Astrocyte (in vitro differentiated cells and primary cell): ENCODE measurements around the gene NTRK3. TPM values are rescaled to one million over a fixed set of nuclear protein-coding genes. Genes with fewer than 3 reads are reported as not detected.

ENCODE experiments used
- DNase-seq: peaks from one replicate; pipeline ENCODE4 v3.0.0-alpha.2; 2010; ENCODE audit warnings: low read depth
- FAIRE-seq: peaks from 2 replicates; lab custom pipeline; 2011; peaks lifted over from hg19 to GRCh38; lab: Jason Lieb, UNC
- H2AFZ ChIP-seq: 2 replicates; pipeline ENCODE4 v1.6.0; 2012; ENCODE audit warnings: low read depth, low read length, inconsistent platforms
- H3K27ac ChIP-seq: 2 replicates; pipeline ENCODE4 v1.5.1; 2011; ENCODE audit warnings: low read depth, low read length, inconsistent platforms
- H3K27me3 ChIP-seq: 2 replicates; pipeline ENCODE4 v1.6.0; 2011; ENCODE audit warnings: low read length, inconsistent platforms; ENCODE audit not compliant: insufficient read depth
- H3K36me3 ChIP-seq: 2 replicates; pipeline ENCODE4 v1.5.1; 2011; ENCODE audit warnings: low read length, inconsistent platforms; ENCODE audit not compliant: insufficient read depth
- H3K4me1 ChIP-seq: 2 replicates; pipeline ENCODE4 v1.5.1; 2011; ENCODE audit warnings: low read length, inconsistent platforms; ENCODE audit not compliant: insufficient read depth
- H3K4me2 ChIP-seq: 2 replicates; pipeline ENCODE4 v1.6.0; 2012; ENCODE audit warnings: low read length, inconsistent platforms
- H3K4me3 ChIP-seq: 2 replicates; pipeline ENCODE4 v1.5.1; 2011; ENCODE audit warnings: low read depth, mild to moderate bottlenecking, low read length, inconsistent platforms; ENCODE audit not compliant: insufficient read depth
- H3K79me2 ChIP-seq: 2 replicates; pipeline ENCODE4 v1.6.0; 2012; ENCODE audit warnings: mild to moderate bottlenecking, low read length, inconsistent platforms; ENCODE audit not compliant: insufficient read depth
- H3K9ac ChIP-seq: 2 replicates; pipeline ENCODE4 v1.6.0; 2012; ENCODE audit warnings: mild to moderate bottlenecking, low read length, inconsistent platforms
- H3K9me3 ChIP-seq: 2 replicates; pipeline ENCODE4 v1.5.1; 2012; ENCODE audit warnings: low read depth, mild to moderate bottlenecking, low read length, inconsistent platforms; ENCODE audit not compliant: insufficient read depth
- H4K20me1 ChIP-seq: 2 replicates; pipeline ENCODE4 v1.6.0; 2012; ENCODE audit warnings: low read length, inconsistent platforms; ENCODE audit not compliant: insufficient read depth
- H3K27ac Mint-ChIP-seq: one replicate; pipeline ENCODE4 v1.8.0; 2021; ENCODE audit warnings: mild to moderate bottlenecking, mixed read lengths; ENCODE audit not compliant: unreplicated experiment
- H3K27me3 Mint-ChIP-seq: one replicate; pipeline ENCODE4 v1.8.0; 2021; ENCODE audit warnings: low read depth, mixed read lengths; ENCODE audit not compliant: unreplicated experiment
- H3K36me3 Mint-ChIP-seq: one replicate; pipeline ENCODE4 v1.8.0; 2021; ENCODE audit warnings: low read depth, mixed read lengths; ENCODE audit not compliant: unreplicated experiment
- H3K4me1 Mint-ChIP-seq: one replicate; pipeline ENCODE4 v1.8.0; 2021; ENCODE audit warnings: low read depth, mixed read lengths; ENCODE audit not compliant: unreplicated experiment
- H3K4me3 Mint-ChIP-seq: one replicate; pipeline ENCODE4 v1.8.0; 2021; ENCODE audit warnings: mild to moderate bottlenecking, moderate library complexity, mixed read lengths; ENCODE audit not compliant: unreplicated experiment
- H3K9me3 Mint-ChIP-seq: one replicate; pipeline ENCODE4 v1.8.0; 2021; ENCODE audit warnings: mild to moderate bottlenecking, mixed read lengths; ENCODE audit not compliant: unreplicated experiment
- EZH2 ChIP-seq: IDR thresholded peaks from 2 replicates; pipeline ENCODE4 v1.6.1; 2012; ENCODE audit warnings: mild to moderate bottlenecking, low read length, inconsistent platforms; ENCODE audit not compliant: insufficient read depth
- total RNA-seq: library from RNA; stranded (reverse); gene quantifications from 2 replicates; pipeline ENCODE4 v1.2.1, GENCODE V29; 2021
- TF ChIP-seq, protein P1 (sequence below): IDR thresholded peaks from 2 replicates; pipeline ENCODE4 v1.5.1; 2011; ENCODE audit warnings: low read depth, mild to moderate bottlenecking, inconsistent platforms, low read length, moderate library complexity; ENCODE audit not compliant: insufficient read depth

NTRK3 gene
- total RNA-seq, 1 donor from 2014 or later = 12.9 TPM

DNA sequence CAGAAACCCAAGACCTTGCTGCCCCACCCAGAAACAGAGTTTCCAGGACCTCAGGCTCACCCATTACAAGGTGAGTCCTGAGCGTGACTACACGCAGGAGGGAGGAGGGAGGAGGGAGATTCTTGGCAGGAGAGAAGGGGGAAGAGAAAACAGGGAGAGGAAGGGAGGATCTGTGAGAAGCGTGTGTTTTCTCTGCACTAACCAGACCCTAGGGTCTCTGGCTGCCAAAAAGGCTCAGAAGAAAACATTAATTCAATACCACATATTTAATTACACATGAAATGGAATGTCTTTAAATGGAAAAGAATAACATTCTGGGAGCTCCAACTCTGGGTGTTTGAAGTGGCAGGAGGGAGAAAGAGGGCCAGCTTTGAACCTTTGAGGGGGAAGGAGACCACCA, 309.0 kb downstream of the NTRK3 start:
- Mint-ChIP-seq H3K36me3 (peaks cover 3% of the 10 kb centered on the region), H3K4me3 (no peak overlapping the region), H3K4me1 (no peaks in the 10 kb centered on the region), H3K27ac (no peak overlapping the region), H3K27me3 (peaks cover 46% of the 10 kb centered on the region), H3K9me3 (peaks cover 3% of the 10 kb centered on the region)
- Histone ChIP-seq H3K4me2 (no peak overlapping the region), H3K9ac (no peak overlapping the region), H4K20me1 (no peaks in the 10 kb centered on the region), H3K27me3 (peaks cover 2% of the 10 kb centered on the region), H3K4me3 (no peak overlapping the region), H2AFZ (no peak overlapping the region), H3K27ac (no peak overlapping the region), H3K4me1 (no peaks in the 10 kb centered on the region), H3K36me3 (no peaks in the 10 kb centered on the region), H3K9me3 (no peaks in the 10 kb centered on the region), H3K79me2 (no peaks in the 10 kb centered on the region)
- FAIRE-seq = no peak
- TF ChIP-seq, protein P1, sequence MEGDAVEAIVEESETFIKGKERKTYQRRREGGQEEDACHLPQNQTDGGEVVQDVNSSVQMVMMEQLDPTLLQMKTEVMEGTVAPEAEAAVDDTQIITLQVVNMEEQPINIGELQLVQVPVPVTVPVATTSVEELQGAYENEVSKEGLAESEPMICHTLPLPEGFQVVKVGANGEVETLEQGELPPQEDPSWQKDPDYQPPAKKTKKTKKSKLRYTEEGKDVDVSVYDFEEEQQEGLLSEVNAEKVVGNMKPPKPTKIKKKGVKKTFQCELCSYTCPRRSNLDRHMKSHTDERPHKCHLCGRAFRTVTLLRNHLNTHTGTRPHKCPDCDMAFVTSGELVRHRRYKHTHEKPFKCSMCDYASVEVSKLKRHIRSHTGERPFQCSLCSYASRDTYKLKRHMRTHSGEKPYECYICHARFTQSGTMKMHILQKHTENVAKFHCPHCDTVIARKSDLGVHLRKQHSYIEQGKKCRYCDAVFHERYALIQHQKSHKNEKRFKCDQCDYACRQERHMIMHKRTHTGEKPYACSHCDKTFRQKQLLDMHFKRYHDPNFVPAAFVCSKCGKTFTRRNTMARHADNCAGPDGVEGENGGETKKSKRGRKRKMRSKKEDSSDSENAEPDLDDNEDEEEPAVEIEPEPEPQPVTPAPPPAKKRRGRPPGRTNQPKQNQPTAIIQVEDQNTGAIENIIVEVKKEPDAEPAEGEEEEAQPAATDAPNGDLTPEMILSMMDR = no peak
- no peak for TF ChIP-seq EZH2
- DNase-seq = no peak

DNA sequence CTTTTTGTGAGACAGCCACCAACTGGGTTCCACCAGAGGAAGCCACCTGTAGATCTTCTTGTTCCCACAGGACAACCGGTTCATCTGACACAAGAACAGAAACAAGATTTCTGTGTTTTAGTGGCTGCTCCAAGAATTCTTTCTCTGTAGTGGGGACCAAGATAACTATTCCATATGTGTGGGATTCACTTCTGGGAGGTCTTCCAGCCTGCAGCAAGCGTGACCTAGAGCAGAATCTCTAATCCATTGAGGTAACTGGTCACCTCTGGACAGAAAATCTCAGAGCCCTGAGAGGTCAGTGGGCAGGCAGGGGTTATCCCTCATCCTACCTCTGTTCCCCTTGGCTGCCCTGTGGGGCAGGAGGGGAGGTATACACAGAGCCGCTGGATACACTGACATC, 311.3 kb downstream of the NTRK3 start:
- Mint-ChIP-seq H3K36me3 (peaks cover 3% of the 10 kb centered on the region), H3K27me3 (peaks cover 46% of the 10 kb centered on the region), H3K4me1 (peaks cover 16% of the 10 kb centered on the region), H3K4me3 (no peak overlapping the region), H3K27ac (no peak overlapping the region), H3K9me3 (peaks cover 3% of the 10 kb centered on the region)
- no peaks in the 10 kb centered on the region for H3K36me3 ChIP-seq
- no peak overlapping the region for H3K27ac ChIP-seq
- TF ChIP-seq, protein P1 = no peak
- TF ChIP-seq EZH2 = no peak
- DNase-seq (no peak), FAIRE-seq (no peak)
- no peak overlapping the region for H3K4me3 ChIP-seq
- peaks cover 6% of the 10 kb centered on the region for H3K4me1 ChIP-seq
- no peaks in the 10 kb centered on the region for H4K20me1 ChIP-seq
- no peaks in the 10 kb centered on the region for H3K79me2 ChIP-seq
- H2AFZ ChIP-seq = no peak overlapping the region
- no peak overlapping the region for H3K9ac ChIP-seq
- no peak overlapping the region for H3K4me2 ChIP-seq
- H3K9me3 ChIP-seq = no peaks in the 10 kb centered on the region
- H3K27me3 ChIP-seq = peaks cover 2% of the 10 kb centered on the region

DNA sequence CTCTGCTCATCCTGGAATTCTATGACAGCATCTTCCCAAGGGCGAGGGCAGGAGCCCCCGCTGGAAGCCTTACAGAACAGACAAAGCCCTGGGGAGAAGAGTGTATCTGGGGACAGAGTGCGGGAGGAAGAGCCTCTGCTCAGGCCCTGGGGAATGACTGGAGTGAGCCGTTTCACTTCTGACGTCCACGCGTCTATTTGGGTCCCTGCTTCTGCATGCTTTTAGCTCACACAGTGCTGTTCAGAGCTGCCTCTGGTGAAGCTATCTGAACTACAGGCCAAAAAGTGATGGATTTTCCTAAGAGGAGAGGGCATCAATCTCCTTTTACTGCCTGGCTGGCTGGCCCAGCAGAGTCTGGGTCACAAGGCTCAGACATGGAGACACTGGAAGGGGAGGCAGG, 311.8 kb downstream of the NTRK3 start:
- Histone ChIP-seq H2AFZ (no peak overlapping the region), H3K9me3 (no peaks in the 10 kb centered on the region), H3K27ac (no peak overlapping the region), H3K9ac (no peak overlapping the region), H3K36me3 (no peaks in the 10 kb centered on the region), H3K79me2 (no peaks in the 10 kb centered on the region), H3K4me3 (no peak overlapping the region), H4K20me1 (no peaks in the 10 kb centered on the region), H3K27me3 (peaks cover 2% of the 10 kb centered on the region), H3K4me1 (peaks cover 6% of the 10 kb centered on the region), H3K4me2 (no peak overlapping the region)
- H3K36me3 Mint-ChIP-seq = no peaks in the 10 kb centered on the region
- H3K4me1 Mint-ChIP-seq = peaks cover 19% of the 10 kb centered on the region
- H3K27ac Mint-ChIP-seq = no peak overlapping the region
- H3K4me3 Mint-ChIP-seq = no peak overlapping the region
- peaks cover 41% of the 10 kb centered on the region for H3K27me3 Mint-ChIP-seq
- H3K9me3 Mint-ChIP-seq = no peaks in the 10 kb centered on the region
- DNase-seq (no peak), FAIRE-seq (no peak)
- TF ChIP-seq, protein P1 = no peak
- no peak for TF ChIP-seq EZH2
